H4 (cell line): ENCODE results near the gene PTPRN2. TPM values are rescaled to one million over a fixed set of nuclear protein-coding genes. Genes with fewer than 3 reads are reported as not detected.

ENCODE experiments used
- DNase-seq: peaks from one replicate; pipeline ENCODE4 v3.0.0-alpha.2; 2015; ENCODE audit warnings: low spot score
- total RNA-seq: library from RNA; depleted of rRNA; stranded (reverse); fragments of >200 nt; shearing (Covaris generic); gene quantifications from 2 replicates; pipeline ENCODE4 v1.2.3, GENCODE V29; 2014

The PTPRN2 gene
- total RNA-seq, 1 experiment from 2014 or later: 0.97 TPM

DNA sequence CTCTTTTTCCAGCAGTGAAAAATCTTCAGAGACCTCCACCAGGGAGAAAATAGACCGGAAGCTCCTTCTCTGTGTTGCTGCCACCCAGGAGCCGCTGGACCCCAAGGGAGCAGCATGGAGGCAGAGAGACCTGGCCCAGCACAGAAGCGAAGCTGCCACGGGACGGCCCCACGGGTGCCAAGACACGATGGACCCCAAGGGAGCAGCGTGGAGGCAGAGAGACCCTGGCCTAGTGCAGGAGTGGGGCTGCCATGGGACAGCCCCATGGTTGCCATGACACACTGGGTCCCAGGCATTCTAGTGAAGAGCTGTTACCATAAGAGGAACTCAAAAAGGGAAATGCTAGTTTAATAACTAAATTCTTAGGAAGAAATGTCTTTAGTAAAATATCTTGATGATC is 186.3 kb downstream of the PTPRN2 start:
- no peak for DNase-seq

- no peak for DNase-seq
Measured at GRCh38 chr7:158400601-158401225, 186.9 kb downstream of the PTPRN2 start.

DNA sequence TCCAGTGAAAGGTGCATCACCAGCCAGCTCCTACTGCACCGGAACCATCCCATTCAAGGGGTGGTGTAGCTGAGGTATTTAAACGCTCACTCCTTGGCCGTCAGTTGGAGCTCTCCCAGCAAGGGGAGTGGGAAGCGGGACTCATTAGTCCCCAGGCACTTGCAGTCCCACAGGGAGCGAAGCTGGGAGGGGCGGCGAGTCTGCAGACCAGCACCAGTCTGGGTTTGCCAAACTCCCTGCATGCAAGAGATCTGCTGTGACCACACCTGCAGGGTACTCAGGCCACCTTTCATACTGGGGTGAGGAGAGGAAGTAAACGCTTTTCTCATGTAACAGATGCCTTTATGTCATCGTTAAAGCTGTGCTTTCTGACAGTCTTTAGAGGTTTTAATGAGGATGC is 187.9 kb downstream of the PTPRN2 start:
- DNase-seq: no peak

DNA sequence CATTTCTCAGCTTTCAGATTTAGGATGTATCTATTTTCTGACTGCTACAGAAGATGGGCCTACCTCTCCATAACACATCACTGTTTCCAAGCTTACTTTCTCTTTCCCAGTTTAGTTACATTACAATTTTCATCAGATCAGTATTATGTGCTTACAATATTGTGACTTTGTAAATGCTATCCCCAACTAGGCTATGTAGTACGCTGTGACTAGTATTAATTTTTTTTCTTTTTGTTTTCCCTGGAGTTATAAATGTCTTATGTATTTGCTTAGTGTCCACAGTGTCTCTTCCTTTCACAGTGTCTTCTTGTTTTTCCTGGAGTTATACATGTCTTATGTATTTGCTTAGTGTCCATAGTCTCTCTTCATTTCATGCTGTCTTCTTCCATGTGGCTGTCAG is 188.9 kb downstream of the PTPRN2 start:
- DNase-seq: no peak

DNA sequence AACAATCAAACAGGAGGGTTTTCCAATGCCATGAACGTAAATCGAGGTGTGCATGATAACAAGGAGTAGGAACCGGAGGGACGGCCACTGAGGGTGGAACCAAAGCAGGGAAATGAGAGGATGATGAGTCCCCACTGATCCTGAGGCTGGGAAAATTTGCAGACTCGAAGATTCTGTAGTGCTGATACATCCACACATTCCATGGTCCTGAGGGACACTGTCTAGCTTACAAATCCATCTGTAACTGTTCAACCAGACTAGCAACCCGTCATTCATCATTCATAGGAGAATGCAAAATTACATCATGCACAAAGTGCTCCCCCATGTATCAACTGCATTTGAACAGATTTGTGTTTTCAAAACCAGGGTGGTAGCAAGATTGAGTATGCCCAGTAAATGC is 189.7 kb downstream of the PTPRN2 start:
- no peak for DNase-seq

DNA sequence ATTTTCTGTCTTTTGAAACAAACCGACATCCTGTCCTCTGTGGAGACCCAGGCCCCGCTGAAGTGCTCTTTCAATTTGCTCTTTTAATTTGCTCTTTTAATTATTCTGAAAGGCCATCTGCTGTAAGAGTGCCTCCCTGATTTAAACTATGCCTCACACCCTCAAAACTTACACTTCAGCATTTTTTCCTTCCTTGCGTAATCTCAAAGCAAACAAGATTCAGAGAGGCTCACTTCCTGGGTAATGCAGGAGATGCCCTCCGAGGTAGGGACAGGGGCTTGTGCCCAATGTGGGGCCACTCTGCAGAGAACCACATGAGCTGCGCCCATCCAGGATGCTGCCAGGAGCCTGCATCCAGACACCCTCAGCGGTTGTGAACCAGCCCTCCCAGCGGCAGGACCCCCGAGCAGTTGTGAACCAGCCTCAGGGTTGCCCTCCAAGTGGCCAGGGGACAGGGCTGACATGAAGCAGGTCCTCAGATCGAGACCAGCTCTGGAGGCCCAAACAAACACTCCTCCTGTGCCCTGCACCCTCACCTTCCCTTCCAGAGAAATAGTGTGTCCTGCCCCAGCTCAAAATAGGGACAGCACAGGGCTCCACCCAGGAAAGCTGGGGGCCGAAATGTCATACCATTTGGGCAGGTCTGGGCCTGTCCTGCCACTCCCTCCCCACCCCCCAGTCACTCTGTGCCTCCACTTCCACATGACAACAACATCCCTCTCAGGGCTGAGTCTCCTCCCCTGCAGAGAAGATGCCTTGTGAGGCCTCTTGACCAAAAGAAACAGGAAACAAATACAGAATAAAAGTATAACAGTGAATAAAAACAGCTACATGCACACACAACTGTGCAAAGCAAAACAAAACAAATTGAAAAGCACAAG is 190.4 kb downstream of the PTPRN2 start:
- no peak for DNase-seq

DNA sequence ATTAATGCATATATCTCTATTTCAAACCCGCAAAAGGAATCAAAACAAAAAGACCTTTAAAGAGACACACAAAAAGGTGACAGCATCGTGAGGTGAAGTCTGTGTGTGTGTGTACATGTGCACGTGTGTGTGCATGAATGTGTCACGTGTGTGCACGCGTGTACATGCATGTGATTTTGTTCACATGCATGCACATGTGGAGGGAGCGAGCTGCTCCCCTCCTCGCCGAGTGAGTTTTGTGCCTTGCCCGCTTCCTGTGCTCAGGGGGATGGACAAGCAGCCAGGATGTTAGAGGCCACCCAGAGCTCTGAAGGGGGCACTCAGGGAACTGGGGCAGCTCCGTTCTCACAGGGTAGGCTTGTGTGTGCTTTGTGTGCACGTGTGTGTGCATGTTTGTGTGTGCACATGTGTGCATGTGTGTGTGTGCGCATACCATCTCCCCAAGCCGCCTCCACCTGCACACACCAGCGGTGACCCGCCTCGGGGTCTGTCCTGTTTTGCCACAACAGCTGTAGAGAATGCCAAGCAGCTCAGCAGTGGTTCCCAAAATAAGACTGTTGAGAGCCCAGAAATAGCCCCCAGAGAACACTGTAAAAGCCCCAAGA is 191.2 kb downstream of the PTPRN2 start:
- no peak for DNase-seq

DNA sequence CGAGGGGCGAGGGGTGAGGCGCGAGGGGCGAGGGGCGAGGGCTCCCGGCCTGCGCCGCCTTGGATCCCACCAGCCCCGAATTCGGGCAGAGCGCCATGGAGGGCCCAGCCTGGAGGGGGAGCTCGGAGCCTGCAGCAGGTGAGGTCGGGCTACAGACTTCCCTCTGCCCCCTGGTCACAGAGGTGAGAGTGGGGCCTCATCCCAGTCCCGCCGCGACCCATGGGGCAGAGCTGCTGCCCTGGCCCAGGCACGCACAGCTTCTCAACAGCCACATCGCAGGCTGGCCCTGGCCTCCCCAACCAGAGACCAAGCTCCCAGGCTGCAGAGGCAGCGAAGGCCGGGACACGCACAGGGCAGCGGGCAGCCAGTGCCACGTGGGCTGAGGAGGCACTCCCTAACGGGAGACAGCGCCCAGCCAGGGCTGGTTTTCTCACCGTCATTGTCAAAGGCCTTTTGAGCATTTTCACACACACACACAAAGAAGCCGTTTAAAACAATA is 191.8 kb downstream of the PTPRN2 start:
- no peak for DNase-seq

DNA sequence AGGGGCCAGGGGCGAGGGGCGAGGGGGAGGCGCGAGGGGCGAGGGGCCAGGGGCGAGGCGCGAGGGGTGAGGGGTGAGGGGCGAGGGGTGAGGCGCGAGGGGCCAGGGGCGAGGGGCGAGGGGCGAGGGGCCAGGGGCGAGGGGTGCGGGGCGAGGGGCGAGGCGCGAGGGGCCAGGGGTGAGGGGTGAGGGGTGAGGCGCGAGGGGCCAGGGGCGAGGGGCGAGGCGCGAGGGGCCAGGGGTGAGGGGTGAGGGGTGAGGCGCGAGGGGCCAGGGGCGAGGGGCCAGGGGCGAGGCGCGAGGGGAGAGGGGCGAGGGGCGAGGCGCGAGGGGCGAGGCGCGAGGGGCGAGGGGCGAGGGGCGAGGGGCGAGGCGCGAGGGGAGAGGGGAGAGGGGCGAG is 192.3 kb downstream of the PTPRN2 start:
- no peak for DNase-seq

DNA sequence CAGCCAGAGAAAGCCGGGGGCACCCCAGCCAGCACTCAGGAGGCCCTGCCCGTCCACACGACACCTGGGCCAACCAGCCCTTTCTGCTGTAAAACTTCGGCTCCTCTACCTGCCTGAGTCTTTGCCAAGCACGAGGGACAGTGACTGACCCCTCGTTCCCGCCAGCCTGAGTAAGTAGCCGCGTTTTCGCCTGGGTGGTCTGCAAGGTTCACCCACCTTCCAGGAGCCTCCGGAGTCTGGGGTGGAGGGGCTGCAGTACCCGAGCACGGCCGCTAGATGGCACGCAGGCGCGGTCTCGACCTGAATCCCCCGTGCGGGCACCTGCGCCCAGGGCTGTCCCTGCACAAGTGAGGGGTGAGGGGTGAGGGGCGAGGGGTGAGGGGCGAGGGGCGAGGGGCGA is 192.7 kb downstream of the PTPRN2 start:
- DNase-seq: no peak

- DNase-seq: no peak
Measured at GRCh38 chr7:158393926-158394625, 193.5 kb downstream of the PTPRN2 start.

DNA sequence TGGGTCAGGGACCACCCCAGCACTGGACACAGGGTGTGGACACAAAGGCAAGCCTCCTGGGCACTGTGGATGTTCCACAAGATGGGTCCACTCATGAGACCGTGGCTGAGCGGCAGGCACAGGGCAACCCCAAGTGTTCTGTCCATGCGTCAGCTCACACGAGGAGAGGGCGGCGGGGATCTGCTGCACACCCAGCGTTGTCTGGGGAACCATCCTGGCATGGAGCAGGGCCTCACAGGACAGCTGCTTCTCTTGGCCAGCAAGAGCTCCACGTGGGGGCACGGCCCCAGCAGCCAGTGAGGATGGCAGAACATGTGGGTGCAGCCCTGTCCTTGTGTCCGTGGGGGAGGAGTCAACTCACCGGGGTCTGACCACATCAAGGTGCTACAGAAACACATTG is 195.4 kb downstream of the PTPRN2 start:
- DNase-seq: no peak

- no peak for DNase-seq
Measured at GRCh38 chr7:158391541-158391940, 196.1 kb downstream of the PTPRN2 start.

GRCh38 chr7:158391141-158391540 is 196.5 kb downstream of the PTPRN2 start:
- DNase-seq: no peak

- no peak for DNase-seq
Measured at GRCh38 chr7:158390460-158390859, 197.2 kb downstream of the PTPRN2 start.

GRCh38 chr7:158389514-158390425 is 197.9 kb downstream of the PTPRN2 start:
- no peak for DNase-seq

- no peak for DNase-seq
Measured at GRCh38 chr7:158388928-158389327, 198.7 kb downstream of the PTPRN2 start.

DNA sequence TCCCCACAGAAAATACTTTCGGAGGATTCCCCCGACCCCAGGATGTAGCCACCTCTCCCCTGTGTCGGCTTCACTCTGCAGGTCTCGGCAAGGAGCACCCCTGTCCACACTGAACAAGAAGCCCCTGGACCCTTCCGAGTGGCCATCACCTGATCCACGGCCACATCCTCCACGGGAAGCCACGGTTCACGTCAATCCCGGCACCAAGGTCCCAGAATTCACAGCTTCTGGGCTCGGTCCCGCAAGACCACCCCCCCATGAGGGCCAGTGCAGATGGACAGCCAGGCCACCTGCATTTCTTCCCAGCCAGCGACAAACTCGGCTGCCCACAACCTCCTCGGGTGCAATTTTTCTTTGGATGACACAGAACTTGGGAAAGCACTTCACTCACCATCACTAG is 199.6 kb downstream of the PTPRN2 start:
- no peak for DNase-seq

- DNase-seq: no peak
Measured at GRCh38 chr7:158387546-158387891, 200.1 kb downstream of the PTPRN2 start.

- DNase-seq: no peak
Measured at GRCh38 chr7:158386866-158387545, 200.6 kb downstream of the PTPRN2 start.

DNA sequence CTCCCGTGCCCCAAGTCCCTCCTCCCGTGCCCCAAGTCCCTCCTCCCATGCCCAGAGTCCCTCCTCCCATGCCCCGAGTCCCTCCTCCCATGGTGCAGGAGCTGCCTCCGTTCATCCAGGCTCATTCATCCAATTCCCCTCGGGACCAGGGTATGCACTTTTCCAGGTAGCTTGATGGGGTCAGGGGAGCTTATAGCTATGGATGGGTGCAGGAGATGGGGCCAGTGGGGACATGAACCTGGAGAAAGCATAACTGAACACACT is 201.3 kb downstream of the PTPRN2 start:
- no peak for DNase-seq
